Lower leg skin (tissue), 3 donors: ENCODE data around the gene NECTIN1.

Experiments used
- CTCF ChIP-seq, 3 donors: fragments of 450-650 bp; IDR thresholded peaks; one replicate each; pipeline ENCODE4 v1.5.1; 2016; ENCODE audit warnings: antibody characterized with exemption in 3 of 3, mild to moderate bottlenecking in 3 of 3, moderate library complexity in 2 of 3
- POLR2A ChIP-seq, 2 donors: fragments of 450-650 bp; IDR thresholded peaks; one replicate each; pipeline ENCODE4 v1.6.1; 2016 to 2017; ENCODE audit warnings: antibody characterized with exemption in 2 of 2, mild to moderate bottlenecking in 1 of 2, moderate library complexity in 1 of 2

DNA sequence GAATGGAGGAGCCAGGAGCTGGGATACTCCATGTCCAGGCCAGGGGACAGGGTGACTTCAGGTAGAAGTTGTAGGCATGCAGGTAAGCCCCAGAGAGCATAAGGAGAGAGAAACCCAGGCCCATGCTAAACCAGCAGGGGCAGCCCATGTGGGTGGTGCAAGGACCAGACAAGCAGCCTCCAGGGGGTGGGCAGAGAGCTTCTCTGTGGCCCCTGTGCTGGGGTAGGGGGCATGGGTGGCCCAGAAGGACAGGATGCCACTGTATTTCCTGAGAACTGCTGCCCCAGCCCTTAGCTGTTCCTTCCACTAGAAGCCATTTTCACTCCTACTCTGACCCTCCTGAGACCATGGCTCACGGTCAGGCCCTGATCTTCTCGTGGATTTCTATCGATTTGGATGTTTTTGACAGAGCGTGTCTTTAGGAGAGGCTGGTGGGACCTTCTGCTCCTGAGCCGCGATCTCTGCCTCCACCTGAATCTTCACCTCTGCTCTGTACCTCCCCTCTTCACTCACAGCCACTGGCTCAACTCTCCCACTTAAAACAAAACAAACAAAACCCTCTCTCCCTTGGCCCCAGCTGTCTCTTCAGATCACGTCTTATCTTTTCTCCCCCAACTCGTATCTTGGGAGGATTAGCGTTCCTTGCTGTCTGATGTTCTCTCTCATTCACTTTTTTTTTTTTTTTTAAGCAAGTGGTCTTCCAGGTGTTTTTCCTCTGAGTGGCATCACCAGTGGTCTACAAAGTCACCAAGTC, 112.2 kb downstream of the NECTIN1 start:
- TF ChIP-seq CTCF (IDR thresholded peaks at IDR 0.05) (no peak), POLR2A (IDR thresholded peaks at IDR 0.05) (no peak)
